ENCODE data around the gene CFAP299. TPM values are rescaled to one million over a fixed set of nuclear protein-coding genes. Genes with fewer than 3 reads are reported as not detected.
"Not testable (repeated sequence)": the region's sequence is repeated elsewhere in the genome, so short reads cannot be mapped to it uniquely, and the experiment has no call there.

Gene CFAP299
- total RNA-seq, 3 donors from 2014 or later, result not detected

GRCh38 chr4:80790152-80790551 is 454.6 kb downstream of the CFAP299 start:
- H3K4me3 ChIP-seq, result no peak overlapping the region
- H3K36me3 ChIP-seq (ENCODE audit: low read depth), result no peaks in the 10 kb centered on the region
- DNase-seq (no peak), ATAC-seq (no peak)
- no peaks in the 10 kb centered on the region for H3K9me3 ChIP-seq
- no peaks in the 10 kb centered on the region for H3K4me1 ChIP-seq (ENCODE audit: low read depth)
- intact Hi-C loops (cut with DNase I, micrococcal nuclease), result no loop called here
- TF ChIP-seq, protein P1, sequence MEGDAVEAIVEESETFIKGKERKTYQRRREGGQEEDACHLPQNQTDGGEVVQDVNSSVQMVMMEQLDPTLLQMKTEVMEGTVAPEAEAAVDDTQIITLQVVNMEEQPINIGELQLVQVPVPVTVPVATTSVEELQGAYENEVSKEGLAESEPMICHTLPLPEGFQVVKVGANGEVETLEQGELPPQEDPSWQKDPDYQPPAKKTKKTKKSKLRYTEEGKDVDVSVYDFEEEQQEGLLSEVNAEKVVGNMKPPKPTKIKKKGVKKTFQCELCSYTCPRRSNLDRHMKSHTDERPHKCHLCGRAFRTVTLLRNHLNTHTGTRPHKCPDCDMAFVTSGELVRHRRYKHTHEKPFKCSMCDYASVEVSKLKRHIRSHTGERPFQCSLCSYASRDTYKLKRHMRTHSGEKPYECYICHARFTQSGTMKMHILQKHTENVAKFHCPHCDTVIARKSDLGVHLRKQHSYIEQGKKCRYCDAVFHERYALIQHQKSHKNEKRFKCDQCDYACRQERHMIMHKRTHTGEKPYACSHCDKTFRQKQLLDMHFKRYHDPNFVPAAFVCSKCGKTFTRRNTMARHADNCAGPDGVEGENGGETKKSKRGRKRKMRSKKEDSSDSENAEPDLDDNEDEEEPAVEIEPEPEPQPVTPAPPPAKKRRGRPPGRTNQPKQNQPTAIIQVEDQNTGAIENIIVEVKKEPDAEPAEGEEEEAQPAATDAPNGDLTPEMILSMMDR (IDR thresholded peaks at IDR 0.05), result no peak

- H3K9me3 ChIP-seq; H3K4me1 ChIP-seq (ENCODE audit: low read depth); H3K36me3 ChIP-seq (ENCODE audit: low read depth); ATAC-seq; DNase-seq; H3K4me3 ChIP-seq; intact Hi-C loops (cut with DNase I, micrococcal nuclease): not testable (repeated sequence)
Observed at GRCh38 chr4:80793660-80794059, 458.1 kb downstream of the CFAP299 start.

- TF ChIP-seq, protein P1 (IDR thresholded peaks at IDR 0.05), result no peak
- no peak for ATAC-seq
- Histone ChIP-seq H3K9me3 (peaks cover 6% of the 10 kb centered on the region), H3K4me3 (no peak overlapping the region), H3K4me1 (ENCODE audit: low read depth) (no peaks in the 10 kb centered on the region), H3K36me3 (ENCODE audit: low read depth) (no peaks in the 10 kb centered on the region)
- DNase-seq, result no peak
- intact Hi-C loops (cut with DNase I, micrococcal nuclease), result no loop called here
Observed at GRCh38 chr4:80798082-80798481, 462.6 kb downstream of the CFAP299 start.

- DNase-seq; ATAC-seq; H3K4me3 ChIP-seq; H3K36me3 ChIP-seq (ENCODE audit: low read depth); intact Hi-C loops (cut with DNase I, micrococcal nuclease); H3K4me1 ChIP-seq (ENCODE audit: low read depth); H3K9me3 ChIP-seq: not testable (repeated sequence)
Observed at GRCh38 chr4:80800719-80801118, 465.2 kb downstream of the CFAP299 start.

DNA sequence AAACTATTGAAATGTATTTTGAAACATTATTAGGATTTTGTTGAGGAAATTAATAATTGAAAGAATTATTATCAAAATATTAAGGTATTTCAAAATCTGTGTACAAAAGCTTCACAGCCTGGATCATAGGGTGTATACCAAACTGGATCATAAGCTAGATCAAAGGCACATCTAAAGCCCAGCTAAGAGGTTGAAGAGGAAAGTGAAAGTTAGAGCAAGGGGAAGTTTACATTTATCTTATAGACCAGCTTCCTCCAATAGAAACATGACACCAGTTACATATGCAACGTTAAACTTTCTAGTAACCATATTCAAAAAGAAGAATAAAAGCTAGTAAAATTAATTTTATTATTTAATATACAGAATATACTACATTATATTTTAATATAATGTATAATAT is 467.8 kb downstream of the CFAP299 start:
- no peaks in the 10 kb centered on the region for H3K9me3 ChIP-seq
- DNase-seq (no peak), ATAC-seq (no peak)
- H3K36me3 ChIP-seq (ENCODE audit: low read depth), result no peaks in the 10 kb centered on the region
- H3K4me3 ChIP-seq, result no peak overlapping the region
- no peaks in the 10 kb centered on the region for H3K4me1 ChIP-seq (ENCODE audit: low read depth)
- intact Hi-C loops (cut with DNase I, micrococcal nuclease), result no loop called here
- TF ChIP-seq, protein P1 (IDR thresholded peaks at IDR 0.05), result no peak

GRCh38 chr4:80806472-80806871 is 470.9 kb downstream of the CFAP299 start:
- ATAC-seq, result no peak
- Histone ChIP-seq H3K36me3 (ENCODE audit: low read depth) (no peaks in the 10 kb centered on the region), H3K4me1 (ENCODE audit: low read depth) (no peaks in the 10 kb centered on the region), H3K4me3 (no peak overlapping the region), H3K9me3 (no peaks in the 10 kb centered on the region)
- no peak for DNase-seq
- TF ChIP-seq, protein P1 (IDR thresholded peaks at IDR 0.05), result no peak
- intact Hi-C loops (cut with DNase I, micrococcal nuclease), result no loop called here

GRCh38 chr4:80809039-80809729 is 473.7 kb downstream of the CFAP299 start:
- Histone ChIP-seq H3K36me3 (ENCODE audit: low read depth) (no peaks in the 10 kb centered on the region), H3K9me3 (no peaks in the 10 kb centered on the region), H3K4me1 (ENCODE audit: low read depth) (no peaks in the 10 kb centered on the region), H3K4me3 (no peak overlapping the region)
- no peak for DNase-seq
- TF ChIP-seq, protein P1 (IDR thresholded peaks at IDR 0.05), result no peak
- intact Hi-C loops (cut with DNase I, micrococcal nuclease), result no loop called here
- no peak for ATAC-seq
